Osteoblast (primary cell): Measurements from ENCODE around the gene RXYLT1. TPM values are rescaled to one million over a fixed set of nuclear protein-coding genes. Genes with fewer than 3 reads are reported as not detected.

Experiments
- DNase-seq: peaks from one replicate; pipeline ENCODE4 v3.0.0; 2011; ENCODE audit warnings: low spot score, mixed read lengths; ENCODE audit not compliant: insufficient read length; ENCODE audit errors: missing footprints
- H2AFZ ChIP-seq: 2 replicates; pipeline ENCODE4 v1.6.0; 2011; ENCODE audit warnings: mild to moderate bottlenecking, low read length
- H3K27ac ChIP-seq: 2 replicates; pipeline ENCODE4 v1.5.1; 2011; ENCODE audit warnings: mild to moderate bottlenecking, low read depth, low read length, moderate library complexity
- H3K27me3 ChIP-seq: 2 replicates; pipeline ENCODE4 v1.6.0; 2012; ENCODE audit warnings: mild to moderate bottlenecking, control low read depth, inconsistent platforms, low read length, moderate library complexity; ENCODE audit not compliant: insufficient read depth
- H3K36me3 ChIP-seq: 2 replicates; pipeline ENCODE4 v1.5.1; 2011; ENCODE audit warnings: mild to moderate bottlenecking, low read length, control low read depth, moderate library complexity; ENCODE audit not compliant: insufficient read depth
- H3K4me1 ChIP-seq: 2 replicates; pipeline ENCODE4 v1.5.1; 2011; ENCODE audit warnings: mild to moderate bottlenecking, low read length, control low read depth, moderate library complexity; ENCODE audit not compliant: insufficient read depth
- H3K4me2 ChIP-seq: 2 replicates; pipeline ENCODE4 v1.6.0; 2011; ENCODE audit warnings: mild to moderate bottlenecking, low read length; ENCODE audit not compliant: insufficient read depth
- H3K4me3 ChIP-seq: fragments of 200-600 bp; sonication (generic); 3 replicates; pipeline ENCODE4 v1.5.1; 2012; ENCODE audit warnings: mild to moderate bottlenecking, low read length, inconsistent platforms; ENCODE audit not compliant: insufficient read depth
- H3K79me2 ChIP-seq: 2 replicates; pipeline ENCODE4 v1.6.0; 2012; ENCODE audit warnings: mild to moderate bottlenecking, low read length, control low read depth, inconsistent platforms; ENCODE audit not compliant: insufficient read depth
- H3K9me3 ChIP-seq: 2 replicates; pipeline ENCODE4 v1.5.1; 2011; ENCODE audit warnings: low read depth, low read length, control low read depth
- H4K20me1 ChIP-seq: 2 replicates; pipeline ENCODE4 v1.6.0; 2012; ENCODE audit warnings: mild to moderate bottlenecking, low read length, control low read depth; ENCODE audit not compliant: insufficient read depth
- CTCF ChIP-seq: IDR thresholded peaks from 2 replicates; pipeline ENCODE4 v1.5.1; 2011; ENCODE audit warnings: mild to moderate bottlenecking, low read depth, low read length, moderate library complexity; ENCODE audit errors: extremely low read depth
- total RNA-seq: library from RNA; depleted of rRNA; stranded (reverse); fragments of >200 nt; gene quantifications from 2 replicates; pipeline ENCODE4 v1.2.3, GENCODE V29; 2012

RXYLT1 gene
- total RNA-seq, 1 donor = 14.5 TPM

- H3K4me1 ChIP-seq = peaks cover 28% of the 10 kb centered on the region
- peak overlapping the region; percentile 94 for H3K27ac ChIP-seq
- H3K4me3 ChIP-seq = peak overlapping the region; percentile 100
- H3K36me3 ChIP-seq = no peaks in the 10 kb centered on the region
- H2AFZ ChIP-seq = no peak overlapping the region
- no peaks in the 10 kb centered on the region for H3K27me3 ChIP-seq
- H4K20me1 ChIP-seq = peaks cover 25% of the 10 kb centered on the region
- DNase-seq = peak; percentile 78
- peaks cover 63% of the 10 kb centered on the region for H3K79me2 ChIP-seq
- peak; percentile 5 for TF ChIP-seq CTCF
- H3K4me2 ChIP-seq = peak overlapping the region; percentile 89
- H3K9me3 ChIP-seq = no peaks in the 10 kb centered on the region
Measured at GRCh38 chr12:63845726-63846125, 66.0 kb downstream of the RXYLT1 start.

GRCh38 chr12:63846238-63846967 lies 66.7 kb downstream of the RXYLT1 start:
- H3K36me3 ChIP-seq = no peaks in the 10 kb centered on the region
- no peaks in the 10 kb centered on the region for H3K9me3 ChIP-seq
- DNase-seq = peak; percentile 49
- H3K27me3 ChIP-seq = no peaks in the 10 kb centered on the region
- peaks cover 70% of the 10 kb centered on the region for H3K79me2 ChIP-seq
- peak overlapping the region; percentile 89 for H3K4me2 ChIP-seq
- H4K20me1 ChIP-seq = peaks cover 29% of the 10 kb centered on the region
- H2AFZ ChIP-seq = no peak overlapping the region
- H3K4me1 ChIP-seq = peaks cover 28% of the 10 kb centered on the region
- peak overlapping the region; percentile 94 for H3K27ac ChIP-seq
- no peak for TF ChIP-seq CTCF
- H3K4me3 ChIP-seq = peak overlapping the region; percentile 100

GRCh38 chr12:63848450-63848849 lies 68.7 kb downstream of the RXYLT1 start:
- Histone ChIP-seq H3K9me3 (no peaks in the 10 kb centered on the region), H4K20me1 (peaks cover 33% of the 10 kb centered on the region), H3K27ac (no peak overlapping the region), H3K36me3 (no peaks in the 10 kb centered on the region), H3K79me2 (peaks cover 90% of the 10 kb centered on the region), H3K4me3 (no peak overlapping the region), H2AFZ (no peak overlapping the region), H3K27me3 (no peaks in the 10 kb centered on the region), H3K4me1 (peaks cover 28% of the 10 kb centered on the region), H3K4me2 (peak overlapping the region; percentile 37)
- no peak for DNase-seq
- no peak for TF ChIP-seq CTCF

- Histone ChIP-seq H2AFZ (no peak overlapping the region), H4K20me1 (peaks cover 35% of the 10 kb centered on the region), H3K79me2 (peaks cover 98% of the 10 kb centered on the region), H3K27ac (no peak overlapping the region), H3K9me3 (no peaks in the 10 kb centered on the region), H3K4me2 (peak overlapping the region; percentile 37), H3K36me3 (no peaks in the 10 kb centered on the region), H3K27me3 (no peaks in the 10 kb centered on the region), H3K4me3 (no peak overlapping the region), H3K4me1 (peaks cover 28% of the 10 kb centered on the region)
- no peak for TF ChIP-seq CTCF
- DNase-seq = peak; percentile 58
Measured at GRCh38 chr12:63849106-63849620, 69.5 kb downstream of the RXYLT1 start.
